ENCODE measurements around the gene HTR3A.

HTR3A gene

GRCh38 chr11:113974741-113975470, at the start of gene HTR3A:
HTR3A (plus strand) TSS chr11:113975108; CDS start chr11:113975326, 218 bp downstream.
- Histone ChIP-seq H3K36me3 (ENCODE audit: control insufficient read depth in 2 of 2, insufficient read depth in 1 of 2, low read length in 2 of 2) (no peaks in the 10 kb centered on the region), H3K4me1 (ENCODE audit: control insufficient read depth, insufficient read depth, low read length) (no peaks in the 10 kb centered on the region; the same call in 1 of the 2 replicates), H3K9me3 (ENCODE audit: control insufficient read depth, insufficient read depth, low read depth, low read length) (no peaks in the 10 kb centered on the region), H3K27ac (ENCODE audit: extremely low read depth, low read depth, low read length) (no peak within 1 kb of the TSS), H3K4me3 (ENCODE audit: low read depth, low read length) (no peak within 1 kb of the TSS)
- POLR2A ChIA-PET = interaction anchor here (0.7 to 1.2 kb wide), 5 partner anchors 80 to 169 kb away, joined by 3 to 4 read pairs (median 4); partner anchors contain the start of gene USP28
- CTCF ChIA-PET = interaction anchor here (0.5 to 2.0 kb wide), 17 partner anchors 9 to 1995 kb away, joined by 3 to 10 read pairs (median 4); no protein-coding TSS in a partner anchor
- peak; percentile 99 for TF ChIP-seq ZNF18 (tag by site-specific recombination; IDR thresholded peaks at IDR 0.05)
- TF ChIP-seq HOXA7 (CRISPR knock-in tag; IDR thresholded peaks at IDR 0.05; ENCODE audit: borderline replicate concordance) = no peak
- TF ChIP-seq YY1 (tag by site-specific recombination; IDR thresholded peaks at IDR 0.05) = no peak
- peak; percentile 71 for TF ChIP-seq ZEB2 (tag by site-specific recombination; IDR thresholded peaks at IDR 0.05)
- TF ChIP-seq ZNF777 (tag by site-specific recombination; IDR thresholded peaks at IDR 0.05; ENCODE audit: borderline replicate concordance) = no peak
- TF ChIP-seq ZNF148 (tag by site-specific recombination; IDR thresholded peaks at IDR 0.05; ENCODE audit: borderline replicate concordance) = no peak
- peak; percentile 84 for TF ChIP-seq KLF8 (tag by site-specific recombination; IDR thresholded peaks at IDR 0.05)
- no peak for TF ChIP-seq ZNF555 (tag by site-specific recombination; conservative IDR thresholded peaks at IDR 0.05)
- TF ChIP-seq ZNF544 (tag by site-specific recombination; IDR thresholded peaks at IDR 0.05) = no peak
- no peak for TF ChIP-seq PRDM1 (tag by site-specific recombination; IDR thresholded peaks at IDR 0.05)
- no peak; the same call in 1 of the 2 replicates for TF ChIP-seq ZNF146 (tag by site-specific recombination; IDR thresholded peaks at IDR 0.05)
- TF ChIP-seq ZNF791 (tag by site-specific recombination; IDR thresholded peaks at IDR 0.05) = no peak
- no peak for TF ChIP-seq ZNF514 (tag by site-specific recombination; IDR thresholded peaks at IDR 0.05)
- TF ChIP-seq ZNF391 (tag by site-specific recombination; IDR thresholded peaks at IDR 0.05; ENCODE audit: borderline replicate concordance, low read depth) = peak; percentile 79; the same call in 1 of the 2 replicates
- peak; percentile 97 for TF ChIP-seq ZNF24 (tag by site-specific recombination; IDR thresholded peaks at IDR 0.05)
- no peak for TF ChIP-seq ZNF654 (tag by site-specific recombination; IDR thresholded peaks at IDR 0.05; ENCODE audit: low read depth)
- TF ChIP-seq ZNF292 (tag by site-specific recombination; IDR thresholded peaks at IDR 0.05; ENCODE audit: borderline replicate concordance, low read depth) = no peak
- TF ChIP-seq ZNF560 (tag by site-specific recombination; IDR thresholded peaks at IDR 0.05; ENCODE audit: borderline replicate concordance) = no peak
- TF ChIP-seq ZNF37A (tag by site-specific recombination; IDR thresholded peaks at IDR 0.05) = no peak
- TF ChIP-seq SCRT2 (tag by site-specific recombination; IDR thresholded peaks at IDR 0.05) = no peak
- TF ChIP-seq ZNF132 (tag by site-specific recombination; IDR thresholded peaks at IDR 0.05; ENCODE audit: borderline replicate concordance) = no peak
- TF ChIP-seq ZBTB49 (tag by site-specific recombination; IDR thresholded peaks at IDR 0.05; ENCODE audit: low read depth) = no peak
- TF ChIP-seq ZBTB20 (tag by site-specific recombination; IDR thresholded peaks at IDR 0.05) = no peak
- TF ChIP-seq SP3 (tag by site-specific recombination; IDR thresholded peaks at IDR 0.05) = peak; percentile 65
- no peak for TF ChIP-seq ZNF645 (tag by site-specific recombination; IDR thresholded peaks at IDR 0.05)
- peak; percentile 68; the same call in 1 of the 2 replicates for TF ChIP-seq ZNF692 (tag by site-specific recombination; IDR thresholded peaks at IDR 0.05)
- no peak for TF ChIP-seq ZNF580 (tag by site-specific recombination; IDR thresholded peaks at IDR 0.05)
- no peak for TF ChIP-seq ZNF16 (tag by site-specific recombination; IDR thresholded peaks at IDR 0.05; ENCODE audit: low read depth)

Data from HEK293 (cell line).